ENCODE measurements around the gene CIITA.

CIITA gene

DNA sequence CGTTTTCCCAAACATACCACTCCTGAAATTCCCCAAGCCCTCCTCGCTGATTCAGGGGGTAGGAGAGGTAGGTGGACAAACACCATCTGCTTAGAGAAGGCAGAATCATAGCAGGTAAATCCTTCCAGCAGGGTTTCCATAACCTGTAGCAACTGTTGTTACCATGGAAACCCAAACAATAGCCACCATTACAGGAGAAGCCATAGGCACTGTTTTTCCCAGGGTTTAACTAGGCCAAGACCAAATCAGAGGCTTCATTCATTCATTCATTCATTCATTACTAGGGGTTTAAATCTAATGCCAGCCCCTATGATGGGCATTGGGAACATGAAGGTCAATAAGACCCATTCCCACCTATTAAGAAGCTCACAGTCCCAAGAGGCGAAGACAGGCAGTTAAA, 25.5 kb upstream of the CIITA start:
- H3K4me3 ChIP-seq (ENCODE audit: insufficient read depth, low read depth, low read length, poor library complexity, severe bottlenecking): no peak overlapping the region
- no peaks in the 10 kb centered on the region for H3K27me3 ChIP-seq (replicated peaks; ENCODE audit: control insufficient read depth, insufficient read depth, low read length, poor library complexity, severe bottlenecking)
- no peaks in the 10 kb centered on the region for H3K9me3 ChIP-seq (ENCODE audit: control insufficient read depth, low read length)
- H3K4me1 ChIP-seq (ENCODE audit: control insufficient read depth, insufficient read depth, low read length, poor library complexity, severe bottlenecking): no peaks in the 10 kb centered on the region
- no peak for DNase-seq
- H3K27ac ChIP-seq (ENCODE audit: insufficient read depth, low read length, poor library complexity, severe bottlenecking): no peak overlapping the region
- no peaks in the 10 kb centered on the region for H3K36me3 ChIP-seq (ENCODE audit: control insufficient read depth, insufficient read depth, low read length)

DNA sequence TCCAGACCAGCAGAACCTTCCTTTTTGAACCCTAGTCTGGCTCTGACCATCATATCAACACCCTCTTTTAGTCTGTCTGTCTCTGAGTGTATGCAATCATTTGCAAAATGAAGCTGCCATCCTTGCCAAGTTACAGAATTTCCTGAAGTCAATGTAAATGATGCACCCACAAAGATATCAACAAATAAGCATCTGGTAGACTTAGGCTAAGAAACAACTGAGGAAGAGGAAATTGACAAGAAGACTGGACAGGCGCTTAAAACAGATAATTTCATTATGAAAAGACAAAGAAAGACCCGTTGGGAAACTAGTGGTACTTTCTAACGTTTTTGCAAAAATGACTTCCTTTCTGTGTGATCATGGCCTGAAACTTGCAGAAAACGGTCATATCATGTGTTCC, 24.7 kb upstream of the CIITA start:
- H3K4me3 ChIP-seq (ENCODE audit: insufficient read depth, low read depth, low read length, poor library complexity, severe bottlenecking): no peak overlapping the region
- H3K36me3 ChIP-seq (ENCODE audit: control insufficient read depth, insufficient read depth, low read length): no peaks in the 10 kb centered on the region
- H3K4me1 ChIP-seq (ENCODE audit: control insufficient read depth, insufficient read depth, low read length, poor library complexity, severe bottlenecking): no peaks in the 10 kb centered on the region
- no peaks in the 10 kb centered on the region for H3K9me3 ChIP-seq (ENCODE audit: control insufficient read depth, low read length)
- H3K27ac ChIP-seq (ENCODE audit: insufficient read depth, low read length, poor library complexity, severe bottlenecking): no peak overlapping the region
- no peaks in the 10 kb centered on the region for H3K27me3 ChIP-seq (replicated peaks; ENCODE audit: control insufficient read depth, insufficient read depth, low read length, poor library complexity, severe bottlenecking)
- no peak for DNase-seq

DNA sequence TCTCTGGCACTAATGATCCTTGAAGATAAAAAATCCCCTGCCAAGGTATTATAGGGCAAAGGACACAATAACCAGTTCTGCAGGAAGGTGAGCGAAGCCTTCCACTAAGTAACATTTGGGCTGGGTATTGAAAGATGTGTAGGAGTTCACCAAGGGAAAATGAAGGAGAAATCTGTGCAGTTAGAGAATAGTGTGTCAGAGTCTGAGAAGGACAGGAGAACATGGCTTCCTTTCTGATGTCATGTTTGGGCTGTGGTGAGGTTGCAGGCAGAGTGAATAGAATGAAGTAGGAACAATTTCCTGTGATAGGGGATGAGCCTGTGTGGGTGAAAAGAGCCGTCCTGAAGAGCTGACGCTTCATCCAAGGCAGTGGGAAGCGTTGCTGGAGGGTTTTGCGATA, 24.1 kb upstream of the CIITA start:
- Histone ChIP-seq H3K36me3 (ENCODE audit: control insufficient read depth, insufficient read depth, low read length) (no peaks in the 10 kb centered on the region), H3K9me3 (ENCODE audit: control insufficient read depth, low read length) (no peaks in the 10 kb centered on the region), H3K4me3 (ENCODE audit: insufficient read depth, low read depth, low read length, poor library complexity, severe bottlenecking) (no peak overlapping the region), H3K4me1 (ENCODE audit: control insufficient read depth, insufficient read depth, low read length, poor library complexity, severe bottlenecking) (no peaks in the 10 kb centered on the region), H3K27ac (ENCODE audit: insufficient read depth, low read length, poor library complexity, severe bottlenecking) (no peak overlapping the region), H3K27me3 (replicated peaks; ENCODE audit: control insufficient read depth, insufficient read depth, low read length, poor library complexity, severe bottlenecking) (no peaks in the 10 kb centered on the region)
- no peak for DNase-seq

DNA sequence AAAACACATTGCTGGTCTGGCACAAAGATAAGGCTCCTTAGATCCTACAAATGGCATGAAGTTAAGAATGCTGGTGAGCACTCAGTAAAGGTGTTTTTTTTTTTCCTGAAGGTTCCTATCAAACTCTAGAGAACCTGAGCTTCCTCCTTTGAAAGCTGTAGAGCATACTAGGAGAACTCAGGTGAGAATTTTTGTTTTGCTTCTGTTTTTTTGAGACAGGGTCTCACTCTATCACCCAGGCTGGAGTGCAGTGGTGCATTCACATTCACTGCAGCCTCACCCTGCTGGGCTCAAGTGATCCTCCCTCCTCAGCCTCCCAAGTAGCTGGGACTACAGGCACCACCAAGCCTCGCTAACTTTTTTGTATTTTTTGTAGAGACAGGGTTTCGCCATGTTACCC, 21.0 kb upstream of the CIITA start:
- DNase-seq: no peak
- no peak overlapping the region for H3K27ac ChIP-seq (ENCODE audit: insufficient read depth, low read length, poor library complexity, severe bottlenecking)
- no peaks in the 10 kb centered on the region for H3K36me3 ChIP-seq (ENCODE audit: control insufficient read depth, insufficient read depth, low read length)

DNA sequence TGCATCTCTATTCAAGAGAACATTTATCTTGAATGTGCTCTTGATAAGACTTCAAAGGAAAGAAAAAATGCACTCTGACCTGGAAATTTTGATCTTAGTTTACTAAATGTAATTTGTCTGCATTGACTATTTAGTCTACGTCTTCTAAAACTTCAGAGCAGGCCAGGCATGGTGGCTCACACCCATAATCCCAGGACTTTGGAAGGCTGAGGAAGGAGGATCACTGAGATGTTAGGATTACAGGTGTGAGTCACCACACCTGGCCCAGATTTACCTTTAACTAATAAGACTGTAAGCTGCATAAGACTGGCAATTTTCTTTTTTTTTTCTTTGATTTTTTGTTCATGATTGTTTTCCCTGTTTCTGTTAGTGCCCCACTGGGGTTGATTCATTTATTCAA, 18.8 kb upstream of the CIITA start:
- no peaks in the 10 kb centered on the region for H3K36me3 ChIP-seq (ENCODE audit: control insufficient read depth, insufficient read depth, low read length)
- no peak overlapping the region for H3K4me3 ChIP-seq (ENCODE audit: insufficient read depth, low read depth, low read length, poor library complexity, severe bottlenecking)
- DNase-seq: no peak
- H3K27me3 ChIP-seq (replicated peaks; ENCODE audit: control insufficient read depth, insufficient read depth, low read length, poor library complexity, severe bottlenecking): no peaks in the 10 kb centered on the region
- no peak overlapping the region for H3K27ac ChIP-seq (ENCODE audit: insufficient read depth, low read length, poor library complexity, severe bottlenecking)
- H3K4me1 ChIP-seq (ENCODE audit: control insufficient read depth, insufficient read depth, low read length, poor library complexity, severe bottlenecking): no peaks in the 10 kb centered on the region
- no peaks in the 10 kb centered on the region for H3K9me3 ChIP-seq (ENCODE audit: control insufficient read depth, low read length)

More for the DNA sequence above, 21.0 kb upstream of the CIITA start:
- no peaks in the 10 kb centered on the region for H3K9me3 ChIP-seq (ENCODE audit: control insufficient read depth, low read length)
- no peaks in the 10 kb centered on the region for H3K27me3 ChIP-seq (replicated peaks; ENCODE audit: control insufficient read depth, insufficient read depth, low read length, poor library complexity, severe bottlenecking)
- H3K4me1 ChIP-seq (ENCODE audit: control insufficient read depth, insufficient read depth, low read length, poor library complexity, severe bottlenecking): no peaks in the 10 kb centered on the region
- no peak overlapping the region for H3K4me3 ChIP-seq (ENCODE audit: insufficient read depth, low read depth, low read length, poor library complexity, severe bottlenecking)

DNA sequence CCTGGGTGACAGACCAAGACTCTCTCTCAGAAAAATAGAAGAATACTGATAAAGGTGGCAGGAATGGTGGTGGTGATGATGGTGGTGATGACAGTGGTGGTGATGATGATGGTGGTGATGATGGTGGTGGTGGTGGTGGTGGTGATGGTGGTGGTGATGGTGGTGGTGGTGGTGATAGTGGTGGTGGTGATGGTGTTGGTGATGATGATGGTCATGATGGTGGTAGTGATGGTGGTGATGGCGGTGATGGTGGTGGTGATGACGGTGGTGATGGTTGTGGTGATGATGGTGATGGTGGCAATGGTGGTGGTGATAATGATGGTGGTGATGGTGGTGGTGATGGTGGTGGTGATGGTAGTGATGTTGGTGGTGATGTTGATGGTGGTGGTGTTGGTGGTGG, 18.0 kb upstream of the CIITA start:
- H3K27ac ChIP-seq (ENCODE audit: insufficient read depth, low read length, poor library complexity, severe bottlenecking): no peak overlapping the region
- no peaks in the 10 kb centered on the region for H3K4me1 ChIP-seq (ENCODE audit: control insufficient read depth, insufficient read depth, low read length, poor library complexity, severe bottlenecking)

DNA sequence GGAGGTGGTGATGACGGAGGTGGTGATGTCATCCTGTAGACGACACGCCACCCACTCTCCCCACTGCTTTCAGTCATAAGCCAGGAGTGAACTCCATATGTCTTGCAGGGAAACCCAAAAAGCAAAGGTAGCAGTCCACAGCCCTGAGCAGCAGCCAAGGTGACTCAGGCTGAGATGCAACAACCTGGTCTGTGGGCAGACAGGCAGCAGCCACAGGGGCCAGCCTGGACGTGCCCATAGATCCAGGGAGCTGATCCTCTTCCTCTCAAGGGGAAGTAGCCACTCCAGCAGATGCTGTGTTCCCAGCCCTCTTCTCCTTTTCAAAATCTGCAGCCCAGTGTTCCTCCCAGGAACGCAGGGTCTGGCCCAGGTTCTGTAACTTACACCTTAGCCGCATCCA, 17.3 kb upstream of the CIITA start:
- no peaks in the 10 kb centered on the region for H3K36me3 ChIP-seq (ENCODE audit: control insufficient read depth, insufficient read depth, low read length)
- H3K9me3 ChIP-seq (ENCODE audit: control insufficient read depth, low read length): no peaks in the 10 kb centered on the region
- H3K27me3 ChIP-seq (replicated peaks; ENCODE audit: control insufficient read depth, insufficient read depth, low read length, poor library complexity, severe bottlenecking): no peaks in the 10 kb centered on the region
- no peak for DNase-seq
- no peak overlapping the region for H3K27ac ChIP-seq (ENCODE audit: insufficient read depth, low read length, poor library complexity, severe bottlenecking)
- no peaks in the 10 kb centered on the region for H3K4me1 ChIP-seq (ENCODE audit: control insufficient read depth, insufficient read depth, low read length, poor library complexity, severe bottlenecking)
- no peak overlapping the region for H3K4me3 ChIP-seq (ENCODE audit: insufficient read depth, low read depth, low read length, poor library complexity, severe bottlenecking)

More for the DNA sequence above, 18.0 kb upstream of the CIITA start:
- no peak for DNase-seq
- H3K9me3 ChIP-seq (ENCODE audit: control insufficient read depth, low read length): no peaks in the 10 kb centered on the region
- H3K27me3 ChIP-seq (replicated peaks; ENCODE audit: control insufficient read depth, insufficient read depth, low read length, poor library complexity, severe bottlenecking): no peaks in the 10 kb centered on the region
- no peak overlapping the region for H3K4me3 ChIP-seq (ENCODE audit: insufficient read depth, low read depth, low read length, poor library complexity, severe bottlenecking)
- no peaks in the 10 kb centered on the region for H3K36me3 ChIP-seq (ENCODE audit: control insufficient read depth, insufficient read depth, low read length)

DNA sequence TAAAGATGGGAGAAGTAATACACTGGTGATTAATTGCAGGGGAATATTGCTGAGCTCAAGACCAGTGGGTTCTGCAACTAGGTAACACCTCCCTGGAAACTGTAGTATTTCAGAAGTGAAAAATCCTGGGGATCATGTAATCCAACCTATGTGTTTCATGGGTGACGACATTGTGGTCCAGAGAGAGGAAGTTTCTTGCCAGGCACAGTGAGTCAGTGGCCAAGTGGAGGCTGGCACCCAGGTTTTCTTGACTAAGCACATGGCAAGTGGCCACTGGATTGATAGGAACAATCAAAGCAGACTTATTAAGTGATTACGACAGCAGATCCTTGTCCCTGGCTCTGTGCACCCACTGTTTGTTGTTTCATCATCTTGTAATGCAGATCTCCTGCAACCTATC, 14.6 kb upstream of the CIITA start:
- Histone ChIP-seq H3K27ac (ENCODE audit: insufficient read depth, low read length, poor library complexity, severe bottlenecking) (no peak overlapping the region), H3K9me3 (ENCODE audit: control insufficient read depth, low read length) (no peaks in the 10 kb centered on the region), H3K27me3 (replicated peaks; ENCODE audit: control insufficient read depth, insufficient read depth, low read length, poor library complexity, severe bottlenecking) (no peaks in the 10 kb centered on the region), H3K4me1 (ENCODE audit: control insufficient read depth, insufficient read depth, low read length, poor library complexity, severe bottlenecking) (no peaks in the 10 kb centered on the region), H3K36me3 (ENCODE audit: control insufficient read depth, insufficient read depth, low read length) (no peaks in the 10 kb centered on the region), H3K4me3 (ENCODE audit: insufficient read depth, low read depth, low read length, poor library complexity, severe bottlenecking) (no peak overlapping the region)
- DNase-seq: no peak

DNA sequence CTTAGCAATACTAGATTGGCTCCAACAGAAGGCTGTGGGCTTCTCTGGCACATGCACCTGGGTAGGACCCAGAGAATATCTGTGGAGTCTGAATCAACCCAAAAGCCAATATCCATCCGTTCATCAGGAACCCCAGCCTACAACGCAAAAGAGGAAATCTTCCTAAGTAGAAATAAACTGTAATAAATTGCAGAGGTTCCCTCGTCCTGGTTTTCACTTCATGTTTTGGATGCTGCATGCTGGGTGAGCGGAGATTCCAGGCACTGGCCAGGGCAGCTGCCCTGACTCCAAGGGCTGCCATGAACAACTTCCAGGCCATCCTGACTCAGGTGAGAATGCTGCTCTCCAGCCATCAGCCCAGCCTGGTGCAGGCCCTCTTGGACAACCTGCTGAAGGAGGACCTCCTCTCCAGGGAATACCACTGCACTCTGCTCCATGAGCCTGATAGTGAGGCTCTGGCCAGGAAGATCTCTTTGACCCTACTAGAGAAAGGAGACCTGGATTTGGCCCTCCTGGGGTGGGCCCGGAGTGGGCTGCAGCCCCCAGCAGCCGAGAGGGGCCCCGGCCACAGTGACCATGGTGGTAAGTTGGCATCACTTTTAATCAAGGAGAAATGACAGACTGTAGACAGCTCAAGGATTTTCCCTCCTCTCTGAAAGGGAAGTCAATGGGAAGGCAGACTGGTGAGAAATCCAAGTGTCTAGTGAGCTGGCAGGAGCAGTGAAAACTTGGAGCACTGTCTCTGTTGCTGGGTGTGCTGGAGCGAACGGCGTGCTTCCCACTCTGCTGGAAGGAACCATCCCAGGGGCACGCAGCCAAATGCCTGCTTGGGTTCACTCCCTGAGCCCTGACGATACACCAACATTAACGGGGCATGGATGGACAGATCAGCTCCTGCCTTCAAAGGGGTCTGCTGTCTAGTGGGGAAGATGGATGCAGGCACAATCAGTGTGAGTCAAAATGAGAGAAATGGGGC, 10.7 kb upstream of the CIITA start:
- Histone ChIP-seq H3K4me3 (ENCODE audit: insufficient read depth, low read depth, low read length, poor library complexity, severe bottlenecking) (no peak overlapping the region), H3K36me3 (ENCODE audit: control insufficient read depth, insufficient read depth, low read length) (no peaks in the 10 kb centered on the region), H3K27me3 (replicated peaks; ENCODE audit: control insufficient read depth, insufficient read depth, low read length, poor library complexity, severe bottlenecking) (no peaks in the 10 kb centered on the region), H3K27ac (ENCODE audit: insufficient read depth, low read length, poor library complexity, severe bottlenecking) (no peak overlapping the region), H3K4me1 (ENCODE audit: control insufficient read depth, insufficient read depth, low read length, poor library complexity, severe bottlenecking) (peaks cover 5% of the 10 kb centered on the region), H3K9me3 (ENCODE audit: control insufficient read depth, low read length) (no peaks in the 10 kb centered on the region)
- DNase-seq: no peak

DNA sequence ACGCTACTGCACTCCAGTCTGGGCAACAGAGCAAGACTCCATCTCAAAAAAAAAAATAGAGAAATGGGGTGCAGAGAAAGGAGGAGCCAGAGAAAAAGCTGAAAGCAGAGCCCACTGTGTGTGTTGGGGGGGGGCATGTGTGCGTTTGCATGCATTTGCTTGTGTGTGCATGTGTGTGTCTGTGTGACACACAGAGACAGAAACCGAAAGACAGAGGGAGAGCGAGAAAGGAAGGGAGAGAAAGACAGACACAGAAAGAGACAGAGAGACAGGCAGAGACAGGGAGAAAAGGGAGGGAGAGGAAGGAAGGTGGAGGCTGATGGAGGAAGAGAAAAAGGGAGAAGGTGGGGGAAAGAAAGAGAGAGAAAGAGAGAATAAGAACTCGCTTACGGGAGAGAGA, 9.8 kb upstream of the CIITA start:
- no peak for DNase-seq
- peaks cover 6% of the 10 kb centered on the region for H3K4me1 ChIP-seq (ENCODE audit: control insufficient read depth, insufficient read depth, low read length, poor library complexity, severe bottlenecking)
- no peak overlapping the region for H3K27ac ChIP-seq (ENCODE audit: insufficient read depth, low read length, poor library complexity, severe bottlenecking)
- no peaks in the 10 kb centered on the region for H3K9me3 ChIP-seq (ENCODE audit: control insufficient read depth, low read length)
- no peaks in the 10 kb centered on the region for H3K36me3 ChIP-seq (ENCODE audit: control insufficient read depth, insufficient read depth, low read length)
- no peaks in the 10 kb centered on the region for H3K27me3 ChIP-seq (replicated peaks; ENCODE audit: control insufficient read depth, insufficient read depth, low read length, poor library complexity, severe bottlenecking)
- no peak overlapping the region for H3K4me3 ChIP-seq (ENCODE audit: insufficient read depth, low read depth, low read length, poor library complexity, severe bottlenecking)
